Thyroid gland (tissue), 4 donors: ENCODE results near the gene KRT85.

Experiments
- POLR2A ChIP-seq, 2 donors: fragments of 450-650 bp; IDR thresholded peaks; one replicate each; pipeline ENCODE4 v1.6.1; 2017; ENCODE audit warnings: antibody characterized with exemption in 2 of 2, mild to moderate bottlenecking in 2 of 2, moderate library complexity in 1 of 2
- TF ChIP-seq, protein P1 (sequence below), 6 experiments: fragments of 200-600 bp in 3 of 6; fragments of 450-650 bp in 3 of 6; sonication (generic) in 3 of 6; IDR thresholded peaks; one replicate each; pipeline ENCODE4 v1.5.1; 2016 to 2019; ENCODE audit warnings: antibody characterized with exemption in 6 of 6, mild to moderate bottlenecking in 2 of 6, inconsistent platforms in 1 of 6, moderate library complexity in 1 of 6

DNA sequence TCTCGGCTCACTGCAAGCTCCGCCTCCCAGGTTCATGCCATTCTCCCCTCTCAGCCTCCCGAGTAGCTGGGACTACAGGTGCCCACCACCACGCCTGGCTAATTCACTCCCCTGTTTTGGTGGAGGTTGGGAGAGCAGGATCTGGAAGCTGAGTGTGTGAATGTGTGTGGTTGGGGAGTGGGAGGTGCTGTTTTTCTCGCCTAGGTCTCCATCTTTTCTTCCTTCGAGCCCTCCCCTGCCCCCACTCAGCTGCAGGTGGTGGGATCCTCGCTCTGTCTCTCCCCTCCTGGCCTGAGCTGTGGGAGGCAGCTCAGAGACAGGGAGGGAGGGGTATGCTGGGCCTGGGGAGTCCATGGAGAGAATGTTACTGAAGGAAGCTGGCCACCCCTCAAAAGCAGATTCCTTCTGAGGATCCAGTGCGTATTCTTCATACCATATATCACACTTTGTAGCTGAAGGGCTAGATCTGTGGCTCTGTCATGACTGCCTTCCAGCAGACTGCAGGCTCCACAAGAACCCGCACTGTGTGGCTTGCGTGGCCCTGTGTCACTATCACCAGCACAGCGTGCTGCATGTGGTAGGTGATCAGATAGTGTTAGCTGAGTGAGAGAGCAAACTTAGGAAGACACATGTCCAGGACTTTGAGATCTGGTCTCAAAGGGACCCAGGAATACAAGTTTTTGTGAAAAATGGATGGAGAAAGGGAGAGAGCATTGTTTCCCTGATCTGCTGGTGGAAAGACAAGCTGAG lies 48.9 kb downstream of the KRT85 start:
- TF ChIP-seq, protein P1, sequence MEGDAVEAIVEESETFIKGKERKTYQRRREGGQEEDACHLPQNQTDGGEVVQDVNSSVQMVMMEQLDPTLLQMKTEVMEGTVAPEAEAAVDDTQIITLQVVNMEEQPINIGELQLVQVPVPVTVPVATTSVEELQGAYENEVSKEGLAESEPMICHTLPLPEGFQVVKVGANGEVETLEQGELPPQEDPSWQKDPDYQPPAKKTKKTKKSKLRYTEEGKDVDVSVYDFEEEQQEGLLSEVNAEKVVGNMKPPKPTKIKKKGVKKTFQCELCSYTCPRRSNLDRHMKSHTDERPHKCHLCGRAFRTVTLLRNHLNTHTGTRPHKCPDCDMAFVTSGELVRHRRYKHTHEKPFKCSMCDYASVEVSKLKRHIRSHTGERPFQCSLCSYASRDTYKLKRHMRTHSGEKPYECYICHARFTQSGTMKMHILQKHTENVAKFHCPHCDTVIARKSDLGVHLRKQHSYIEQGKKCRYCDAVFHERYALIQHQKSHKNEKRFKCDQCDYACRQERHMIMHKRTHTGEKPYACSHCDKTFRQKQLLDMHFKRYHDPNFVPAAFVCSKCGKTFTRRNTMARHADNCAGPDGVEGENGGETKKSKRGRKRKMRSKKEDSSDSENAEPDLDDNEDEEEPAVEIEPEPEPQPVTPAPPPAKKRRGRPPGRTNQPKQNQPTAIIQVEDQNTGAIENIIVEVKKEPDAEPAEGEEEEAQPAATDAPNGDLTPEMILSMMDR (IDR thresholded peaks at IDR 0.05), result no peak
- no peak for TF ChIP-seq POLR2A (IDR thresholded peaks at IDR 0.05)
